HG02943 (cell line): Measurements from ENCODE around the gene C9orf78.

Source experiments
- ATAC-seq: cut with Tn5 transposase; IDR thresholded peaks from one replicate; pipeline ENCODE4 v1.9.1; 2021; ENCODE audit warnings: mild to moderate bottlenecking, low read depth, moderate library complexity; ENCODE audit not compliant: unreplicated experiment

The C9orf78 gene

GRCh38 chr9:129779560-129780190 lies 55.4 kb downstream of the C9orf78 start:
- ATAC-seq, result no peak

DNA sequence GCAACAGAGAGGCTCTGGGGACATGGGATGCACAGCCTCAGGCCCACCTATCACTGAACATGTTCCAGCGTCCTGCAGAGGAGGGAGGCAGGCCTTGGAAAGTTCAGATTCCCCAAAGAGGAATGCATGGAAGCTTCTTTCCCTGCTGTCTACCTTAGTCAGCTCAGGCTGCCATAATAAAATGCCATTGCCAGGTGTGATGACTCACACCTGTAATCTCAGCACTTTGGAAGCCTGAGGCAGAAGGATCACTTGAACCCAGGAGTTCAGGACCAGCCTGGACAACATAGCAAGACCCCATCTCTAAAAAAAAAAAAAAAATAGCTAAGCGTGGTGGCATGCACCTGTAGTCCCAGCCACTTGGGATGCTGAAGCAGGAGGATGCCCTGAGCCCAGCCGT lies 56.6 kb downstream of the C9orf78 start:
- ATAC-seq, result no peak

- ATAC-seq, result no peak
These were observed 57.3 kb downstream of the C9orf78 start for GRCh38 chr9:129777769-129778130.
